ENCODE results near the gene PRRG2. TPM values are rescaled to one million over a fixed set of nuclear protein-coding genes. Genes with fewer than 3 reads are reported as not detected.

PRRG2 gene
- total RNA-seq, 1 donor: 0.43 TPM

DNA sequence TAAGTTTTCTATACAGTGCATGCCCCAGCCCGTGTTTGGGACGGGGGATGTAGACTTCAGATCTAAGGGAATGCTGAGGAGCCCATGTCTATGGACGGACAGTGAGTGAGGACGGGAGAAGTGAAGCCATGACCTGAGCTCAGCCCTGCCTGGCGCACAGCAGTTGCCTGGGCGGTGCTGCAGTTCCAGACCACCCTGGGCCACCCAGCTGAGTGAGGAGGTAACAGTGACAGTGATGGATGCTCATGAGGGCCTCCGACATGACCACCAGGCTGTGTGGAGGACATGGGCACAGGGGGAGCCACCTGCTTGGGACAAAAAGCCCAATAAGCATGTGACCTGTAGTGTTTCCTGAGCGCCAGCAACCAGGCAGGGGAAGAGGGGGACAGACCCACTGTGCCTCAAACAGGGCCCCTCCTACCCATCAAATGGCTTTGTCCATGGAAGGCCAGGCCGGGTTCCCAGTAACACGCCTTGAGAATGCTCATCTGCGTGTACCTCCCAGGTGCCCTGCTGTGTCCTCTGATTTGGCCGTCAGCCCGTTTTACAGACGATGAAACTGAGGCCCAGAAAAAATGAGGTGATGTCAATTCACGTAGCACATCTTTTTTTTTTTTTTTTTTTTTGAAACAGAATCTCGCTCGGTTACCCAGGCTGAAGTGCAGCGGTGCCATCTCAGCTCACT, 23.3 kb upstream of the PRRG2 start:
- TF ChIP-seq, protein P1, sequence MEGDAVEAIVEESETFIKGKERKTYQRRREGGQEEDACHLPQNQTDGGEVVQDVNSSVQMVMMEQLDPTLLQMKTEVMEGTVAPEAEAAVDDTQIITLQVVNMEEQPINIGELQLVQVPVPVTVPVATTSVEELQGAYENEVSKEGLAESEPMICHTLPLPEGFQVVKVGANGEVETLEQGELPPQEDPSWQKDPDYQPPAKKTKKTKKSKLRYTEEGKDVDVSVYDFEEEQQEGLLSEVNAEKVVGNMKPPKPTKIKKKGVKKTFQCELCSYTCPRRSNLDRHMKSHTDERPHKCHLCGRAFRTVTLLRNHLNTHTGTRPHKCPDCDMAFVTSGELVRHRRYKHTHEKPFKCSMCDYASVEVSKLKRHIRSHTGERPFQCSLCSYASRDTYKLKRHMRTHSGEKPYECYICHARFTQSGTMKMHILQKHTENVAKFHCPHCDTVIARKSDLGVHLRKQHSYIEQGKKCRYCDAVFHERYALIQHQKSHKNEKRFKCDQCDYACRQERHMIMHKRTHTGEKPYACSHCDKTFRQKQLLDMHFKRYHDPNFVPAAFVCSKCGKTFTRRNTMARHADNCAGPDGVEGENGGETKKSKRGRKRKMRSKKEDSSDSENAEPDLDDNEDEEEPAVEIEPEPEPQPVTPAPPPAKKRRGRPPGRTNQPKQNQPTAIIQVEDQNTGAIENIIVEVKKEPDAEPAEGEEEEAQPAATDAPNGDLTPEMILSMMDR (IDR thresholded peaks at IDR 0.05; ENCODE audit: insufficient read depth, low read depth, low read length): no peak
- no peak overlapping the region for H3K4me3 ChIP-seq (ENCODE audit: low read depth, low read length)
- no peak for DNase-seq (ENCODE audit: low read depth)

- no peak overlapping the region for H3K4me3 ChIP-seq (ENCODE audit: low read depth, low read length)
- no peak for DNase-seq (ENCODE audit: low read depth)
- TF ChIP-seq, protein P1 (IDR thresholded peaks at IDR 0.05; ENCODE audit: insufficient read depth, low read depth, low read length): no peak
These were observed 22.5 kb upstream of the PRRG2 start for GRCh38 chr19:49558591-49558990.

DNA sequence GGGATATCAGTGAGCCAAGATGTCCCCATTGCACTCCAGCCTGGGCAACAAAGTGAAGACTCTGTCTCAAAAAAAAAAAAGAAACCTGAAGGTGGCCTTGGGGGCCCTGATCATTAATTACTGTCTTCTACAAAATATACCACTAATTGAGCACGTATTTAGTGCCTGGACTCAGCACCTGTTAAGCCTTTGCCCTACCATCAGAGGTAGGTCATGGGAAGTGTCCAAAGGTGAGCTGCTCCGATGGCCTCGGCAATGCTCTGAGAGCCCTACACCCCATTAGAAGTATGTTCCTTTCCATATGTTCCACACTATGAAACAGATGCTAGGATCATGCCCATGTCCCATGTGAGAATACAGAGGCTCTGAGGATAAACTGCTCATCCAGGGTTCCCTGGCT, 21.7 kb upstream of the PRRG2 start:
- no peak overlapping the region for H3K4me3 ChIP-seq (ENCODE audit: low read depth, low read length)
- TF ChIP-seq, protein P1 (IDR thresholded peaks at IDR 0.05; ENCODE audit: insufficient read depth, low read depth, low read length): no peak
- DNase-seq (ENCODE audit: low read depth): no peak

GRCh38 chr19:49559928-49560327, 21.2 kb upstream of the PRRG2 start:
- no peak for DNase-seq (ENCODE audit: low read depth)
- TF ChIP-seq, protein P1 (IDR thresholded peaks at IDR 0.05; ENCODE audit: insufficient read depth, low read depth, low read length): no peak
- H3K4me3 ChIP-seq (ENCODE audit: low read depth, low read length): no peak overlapping the region

- TF ChIP-seq, protein P1 (IDR thresholded peaks at IDR 0.05; ENCODE audit: insufficient read depth, low read depth, low read length): no peak
- no peak for DNase-seq (ENCODE audit: low read depth)
- no peak overlapping the region for H3K4me3 ChIP-seq (ENCODE audit: low read depth, low read length)
These were observed 20.7 kb upstream of the PRRG2 start for GRCh38 chr19:49560358-49560900.

GRCh38 chr19:49564616-49565045, 16.5 kb upstream of the PRRG2 start:
- TF ChIP-seq, protein P1 (IDR thresholded peaks at IDR 0.05; ENCODE audit: insufficient read depth, low read depth, low read length): no peak
- no peak for DNase-seq (ENCODE audit: low read depth)
- no peak overlapping the region for H3K4me3 ChIP-seq (ENCODE audit: low read depth, low read length)
